Tongue (tissue), 2 donors: ENCODE data around the gene MDK. TPM values are rescaled to one million over a fixed set of nuclear protein-coding genes. Genes with fewer than 3 reads are reported as not detected.

ENCODE experiments used
- DNase-seq: peaks from one replicate; pipeline ENCODE4 v3.0.0-alpha.2; 2015
- total RNA-seq: library from RNA; depleted of rRNA; stranded (reverse); fragments of >200 nt; gene quantifications from one replicate; pipeline ENCODE4 v1.2.3, GENCODE V29; 2014

MDK gene
- total RNA-seq, 1 donor from 2014 or later = 81.8 TPM

DNA sequence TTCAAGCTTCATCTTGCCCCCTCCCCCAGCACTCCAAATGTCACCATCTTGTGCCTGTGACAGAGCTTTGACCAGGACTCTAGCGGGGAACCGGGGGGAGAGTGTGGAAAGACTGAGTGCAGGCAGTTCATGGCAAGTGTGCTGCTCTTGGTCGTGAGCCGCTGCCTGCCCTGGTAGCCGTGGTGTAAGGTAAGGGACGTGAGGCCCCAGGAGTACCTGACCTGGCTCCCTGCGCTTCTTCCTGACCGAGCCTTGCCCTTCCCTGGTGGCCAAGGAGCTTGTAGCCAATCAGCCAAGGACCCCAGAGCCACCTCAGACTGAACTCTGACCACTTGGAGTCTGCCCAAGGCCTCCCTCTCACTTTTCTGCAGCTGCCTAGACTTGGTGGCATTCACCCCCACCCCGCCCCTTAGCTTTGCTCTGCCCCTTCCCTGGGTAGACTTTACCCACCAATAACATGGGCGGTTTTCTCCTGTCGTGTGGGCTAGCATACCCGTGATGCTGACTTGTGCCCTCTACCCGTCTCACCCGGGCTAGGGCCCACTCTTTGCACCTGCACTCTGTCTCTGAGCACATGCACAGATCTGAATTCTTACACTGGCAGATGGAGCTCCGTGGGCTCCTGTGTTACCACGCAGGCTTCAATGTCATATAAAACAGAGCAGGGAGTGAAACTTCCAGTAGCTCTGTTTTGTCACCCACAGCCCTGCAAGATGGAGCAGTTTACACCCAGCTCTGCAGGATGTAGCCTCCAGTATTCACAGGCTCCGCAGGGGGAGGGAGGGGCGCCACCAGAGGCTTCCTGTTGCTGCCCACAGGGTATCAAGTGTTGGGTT, 32.7 kb upstream of the MDK start:
- DNase-seq = no peak

DNA sequence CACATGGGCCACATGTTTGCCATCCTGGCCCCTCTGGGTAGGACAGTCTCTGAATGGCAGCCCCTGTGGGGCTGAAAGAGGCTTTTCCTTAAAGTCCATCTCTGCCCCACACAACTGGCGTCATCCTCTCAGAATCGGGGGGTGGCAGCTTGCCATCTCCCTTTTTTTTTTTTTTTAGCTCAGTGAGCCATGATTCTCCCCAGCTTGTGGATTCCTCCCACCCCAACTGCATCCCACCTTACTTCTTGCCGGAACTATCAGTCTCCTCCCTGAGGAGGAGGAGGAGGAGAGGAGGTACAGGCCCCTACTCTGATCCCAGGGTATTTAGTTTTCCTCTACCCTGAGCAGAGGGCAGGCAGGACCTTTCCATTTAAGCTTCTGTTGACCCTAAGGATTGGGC, 30.8 kb upstream of the MDK start:
- DNase-seq = no peak

DNA sequence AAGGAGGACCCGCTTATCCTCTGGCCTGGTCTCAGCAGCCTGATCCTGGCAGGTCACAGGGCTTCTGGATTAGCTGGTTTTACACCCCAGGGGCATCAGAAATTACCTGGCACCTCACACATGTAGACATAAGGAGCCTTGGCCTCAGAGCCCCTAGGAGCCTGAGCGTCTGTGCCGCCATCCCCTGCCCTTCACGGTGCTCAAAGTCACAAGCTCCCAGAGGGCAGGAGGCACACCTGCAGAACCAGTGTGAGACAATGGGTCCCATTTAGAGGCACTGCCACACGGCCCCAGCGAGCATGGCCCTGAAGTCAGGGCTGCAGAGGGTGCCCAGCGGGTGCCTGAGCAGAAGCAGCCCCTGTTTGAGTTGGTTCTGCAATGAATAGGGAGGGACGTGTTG, 30.3 kb upstream of the MDK start:
- DNase-seq = no peak

DNA sequence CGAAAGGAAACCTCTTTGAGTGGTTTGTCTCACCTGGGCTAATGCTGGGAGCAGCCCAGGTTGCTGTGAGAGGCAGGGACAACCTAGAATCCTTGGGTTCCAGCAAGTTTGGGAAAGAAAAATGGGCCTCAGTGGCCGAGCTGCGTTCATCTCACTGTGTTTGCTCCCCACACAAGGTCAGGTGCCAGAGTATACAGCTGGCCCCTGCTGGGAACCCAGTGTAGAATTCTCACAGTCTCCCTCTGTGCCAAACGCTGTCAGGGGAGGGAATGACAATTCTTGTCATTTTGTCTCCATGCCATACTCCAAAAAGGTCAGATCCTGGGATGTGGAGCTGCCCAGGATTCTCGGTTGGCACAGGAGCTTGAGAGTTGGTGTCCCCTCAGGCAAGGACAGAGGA, 29.9 kb upstream of the MDK start:
- DNase-seq = no peak

DNA sequence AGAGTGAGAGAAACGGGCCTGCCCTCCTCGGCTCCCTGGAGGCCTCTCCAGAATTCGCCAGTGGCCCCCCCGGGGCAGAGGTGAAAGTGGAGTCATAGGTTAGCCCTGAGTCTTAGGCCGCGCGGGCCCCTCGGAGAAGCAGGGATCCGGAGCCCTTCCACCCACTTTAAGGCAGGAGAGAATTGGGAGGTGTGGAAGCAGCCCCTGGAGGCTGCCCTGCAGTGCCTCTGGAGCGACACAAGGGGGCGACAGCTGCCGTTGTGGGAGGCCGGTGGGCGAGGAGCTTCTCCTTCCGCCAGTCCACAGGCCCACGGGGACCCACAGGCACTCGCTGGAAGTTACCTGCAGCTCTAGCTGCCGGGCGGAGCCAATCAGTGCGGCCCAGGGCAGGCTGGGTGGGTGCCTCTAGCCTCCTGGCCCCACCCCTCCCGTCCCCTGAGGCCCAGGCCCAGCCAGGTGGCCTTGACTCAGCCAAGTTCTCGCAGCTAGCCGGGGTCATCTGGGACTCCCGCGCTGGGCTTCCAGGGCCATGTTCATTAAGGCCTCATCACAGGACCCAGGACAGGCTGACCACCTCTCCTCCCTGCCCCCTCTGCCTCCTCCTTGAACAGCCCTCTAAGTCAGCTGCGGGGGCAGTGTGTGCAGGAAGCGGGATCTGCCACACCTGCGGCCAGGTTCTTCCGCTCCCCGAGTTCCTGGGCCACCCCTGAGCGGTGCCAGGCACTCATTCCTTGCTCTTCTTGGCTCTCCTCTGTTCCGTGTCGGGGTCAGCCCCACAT, 29.2 kb upstream of the MDK start:
- DNase-seq = no peak

DNA sequence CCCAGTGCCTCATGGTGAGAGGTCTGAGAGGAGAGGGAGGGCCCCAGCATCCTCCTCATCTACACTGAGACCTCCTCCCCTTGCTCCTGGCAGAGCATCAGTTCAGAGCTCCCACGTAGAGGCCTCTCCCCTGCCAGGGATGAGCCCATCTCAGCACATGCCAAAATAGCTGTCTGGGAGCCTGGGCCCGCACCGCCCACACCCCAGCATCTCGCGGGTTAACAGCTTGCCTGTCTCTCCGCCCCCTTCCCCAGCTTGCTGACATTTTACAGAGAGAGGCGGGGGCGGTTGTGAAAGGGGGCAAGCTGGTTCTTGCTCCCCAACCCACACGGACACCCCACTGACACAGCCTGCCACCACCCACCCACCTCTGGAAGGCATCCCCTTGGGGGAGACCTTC, 27.8 kb upstream of the MDK start:
- DNase-seq = no peak

DNA sequence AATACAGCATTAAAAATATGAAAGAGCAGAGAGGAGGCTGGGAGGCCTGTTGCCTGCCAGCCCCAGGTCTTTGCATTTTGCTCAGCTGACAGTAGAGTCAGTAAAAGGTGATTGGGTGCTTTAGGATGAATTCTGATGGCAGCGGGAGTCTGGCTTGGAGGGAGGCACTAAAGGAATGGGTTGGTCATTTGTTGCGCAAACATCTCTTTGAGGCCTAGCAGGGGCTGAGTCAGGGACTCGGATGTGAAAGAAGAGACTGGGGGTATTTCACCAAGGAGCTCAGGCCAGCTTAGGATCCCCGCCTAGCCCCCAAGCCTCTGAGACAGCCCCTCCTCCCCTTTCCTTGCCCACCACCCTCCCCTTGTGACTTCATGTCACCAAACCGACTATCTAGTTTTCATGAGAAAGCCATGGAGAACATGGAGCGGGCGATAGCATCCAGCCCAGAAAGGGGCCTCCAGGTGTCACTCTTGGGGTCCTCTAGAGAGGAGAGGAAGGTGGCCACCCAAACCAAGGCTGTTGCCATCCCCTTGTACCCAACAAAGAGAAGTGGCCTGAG, 24.5 kb upstream of the MDK start:
- no peak for DNase-seq

DNA sequence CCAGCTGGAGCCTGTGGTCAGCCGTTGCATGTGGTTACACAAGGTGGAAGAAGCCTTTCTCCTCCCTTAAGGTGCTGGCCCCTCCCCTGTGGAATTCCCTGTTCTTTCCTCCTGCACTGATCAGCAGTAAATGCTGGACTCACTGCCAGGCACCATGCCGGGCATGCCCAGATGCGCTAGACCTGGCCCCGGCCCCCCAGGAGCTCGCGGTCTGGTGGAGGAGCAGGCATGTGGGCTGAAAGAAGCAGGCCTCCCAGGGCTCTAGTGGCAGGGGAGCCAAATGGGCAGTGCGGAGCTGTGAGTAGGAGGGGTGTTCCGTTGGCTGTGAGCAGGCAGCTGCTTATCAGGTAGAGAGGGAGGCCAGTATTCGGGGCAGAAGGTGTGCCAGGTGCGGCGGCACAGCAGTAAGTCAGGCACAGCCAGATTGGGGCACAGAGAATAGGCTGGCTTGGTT, 24.0 kb upstream of the MDK start:
- DNase-seq = no peak

DNA sequence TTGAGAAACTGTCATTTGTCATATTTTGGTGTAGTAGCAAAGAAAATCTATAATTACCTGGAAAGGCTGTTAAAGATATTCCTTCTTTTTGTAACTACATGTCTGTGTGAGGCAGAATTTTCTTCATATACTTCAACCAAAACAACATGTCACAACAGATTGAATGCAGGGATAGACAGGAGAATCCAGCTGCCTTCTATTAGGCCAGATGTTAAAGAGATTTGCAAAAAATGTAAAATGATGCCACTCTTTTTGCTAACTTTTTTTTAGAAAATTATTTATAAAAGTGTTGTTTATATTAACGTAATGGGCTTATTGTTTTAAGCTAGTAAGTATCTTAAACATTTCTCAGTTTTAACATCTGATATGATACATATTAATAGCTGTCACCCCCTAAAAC, 21.5 kb upstream of the MDK start:
- peak; percentile 59 for DNase-seq

DNA sequence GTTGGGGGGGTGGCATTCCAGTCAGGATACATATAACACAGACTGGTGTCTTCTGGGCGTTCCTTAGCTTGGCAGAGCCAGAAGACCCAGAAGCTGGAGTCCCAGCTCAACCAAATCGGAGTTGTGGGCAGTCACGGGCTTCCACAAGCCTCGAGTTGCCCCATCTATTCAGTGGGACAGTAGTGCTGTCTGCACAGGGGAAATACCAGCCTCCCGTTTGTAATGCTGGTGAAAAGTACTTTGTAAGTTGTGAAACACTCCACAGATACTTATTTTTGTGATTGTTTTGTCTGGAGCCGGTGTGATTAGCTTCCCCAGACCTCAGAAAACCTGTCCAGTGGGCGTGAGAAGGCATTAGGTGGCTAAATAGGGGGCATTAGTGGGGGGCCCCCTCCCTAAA, 20.6 kb upstream of the MDK start:
- no peak for DNase-seq

DNA sequence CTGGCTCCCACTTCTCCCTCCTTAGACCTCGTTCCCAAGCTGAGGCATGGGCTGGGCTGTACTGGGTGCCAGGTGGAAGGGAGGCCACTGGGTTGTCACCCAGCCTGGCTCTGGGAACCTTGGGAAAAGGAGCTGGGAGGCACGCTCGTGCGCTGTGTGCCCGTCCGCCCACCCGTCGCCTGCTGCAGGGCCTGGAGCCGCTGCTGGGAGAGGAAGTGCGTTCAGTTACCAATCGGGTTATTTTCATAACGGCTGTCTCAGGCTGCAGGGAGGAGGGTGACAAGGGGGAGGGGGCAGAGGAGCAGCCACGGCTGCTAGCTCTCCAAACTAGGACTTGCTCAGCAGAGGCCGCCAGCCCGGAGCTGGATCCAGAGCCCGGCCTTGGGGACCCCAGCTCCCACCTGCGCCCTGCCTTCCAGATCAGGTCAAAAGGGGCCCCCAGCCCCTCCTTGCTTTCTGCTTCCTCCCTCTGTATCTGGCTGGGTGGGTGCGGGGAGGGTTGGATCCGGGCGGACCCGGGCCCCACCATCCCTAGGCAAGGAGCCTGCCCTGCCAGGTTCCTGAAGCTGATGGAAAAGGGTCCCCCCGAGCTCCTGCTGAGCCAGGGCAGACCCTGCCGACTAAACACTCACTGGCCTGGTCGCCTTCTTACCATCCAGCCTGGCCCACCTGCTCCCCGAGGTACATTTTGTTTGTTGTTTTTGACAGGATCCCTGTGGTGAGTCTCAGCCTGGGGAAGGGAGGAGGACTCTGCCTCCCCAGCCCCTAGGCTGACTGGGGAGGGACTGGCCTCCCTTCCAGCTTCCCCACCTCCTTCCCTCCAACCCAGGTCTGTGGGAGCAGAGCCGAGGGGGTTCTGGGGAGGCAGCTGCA, 19.9 kb upstream of the MDK start:
- peak; percentile 91 for DNase-seq

DNA sequence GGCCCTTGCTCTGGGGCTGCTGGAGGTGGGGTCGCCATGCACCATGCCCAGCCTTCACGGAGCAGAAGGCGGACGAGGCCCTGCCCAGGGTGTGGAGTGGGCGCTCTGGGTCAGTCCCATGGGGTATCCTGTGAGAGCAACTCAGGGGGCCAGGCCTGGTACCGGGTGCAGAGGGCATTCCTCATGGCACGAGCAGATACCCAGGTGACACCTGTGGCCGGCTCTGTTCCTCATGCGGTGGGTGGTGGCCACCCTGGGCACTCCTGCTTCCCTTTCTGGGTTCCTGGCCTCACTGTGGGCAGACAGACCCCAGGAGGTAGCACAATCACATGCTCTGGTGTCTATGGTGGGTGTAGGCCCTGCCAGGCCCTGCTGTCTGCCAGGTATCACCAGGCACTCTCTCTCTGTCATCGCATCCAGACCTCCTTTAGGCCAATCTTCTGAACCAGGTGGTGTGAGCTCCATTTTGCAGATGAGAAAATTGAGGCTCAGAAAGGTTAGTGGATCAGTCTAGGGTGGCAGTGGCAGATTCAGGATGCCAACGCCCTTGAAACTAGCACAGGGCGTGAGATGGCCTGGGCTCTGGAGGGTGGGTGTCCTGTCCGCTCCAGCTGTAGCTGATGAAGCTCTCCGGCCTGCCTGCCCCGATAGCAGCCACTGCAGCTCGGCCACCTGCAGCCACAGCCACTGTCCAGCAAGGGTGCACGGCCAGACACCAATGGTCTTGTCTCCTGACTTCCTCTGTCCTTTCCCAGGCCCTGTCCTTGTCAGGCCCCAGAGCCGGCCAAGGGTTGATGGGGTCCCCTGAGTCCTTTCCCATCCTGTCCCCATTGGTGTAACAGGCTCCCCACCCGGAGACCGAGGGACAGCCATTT, 19.1 kb upstream of the MDK start:
- DNase-seq = no peak

DNA sequence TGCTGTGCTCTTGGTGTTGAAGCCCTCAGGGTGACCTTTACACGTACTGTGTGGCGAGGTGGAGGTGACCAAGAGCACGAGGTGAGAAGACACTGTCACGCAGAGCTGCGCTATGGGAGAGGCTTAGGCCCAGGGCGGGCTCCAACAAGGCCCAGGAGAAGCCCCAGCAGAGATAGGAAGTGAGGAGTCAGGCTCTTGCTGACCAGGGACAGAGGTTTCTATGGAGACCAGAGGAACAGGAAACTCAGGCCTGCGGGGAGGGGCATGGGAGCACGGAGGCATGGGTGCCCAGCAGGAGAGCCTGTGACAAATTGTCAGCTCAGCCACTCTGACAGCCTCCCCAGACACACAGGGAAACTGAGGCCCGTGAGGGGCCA, 18.4 kb upstream of the MDK start:
- DNase-seq = no peak

DNA sequence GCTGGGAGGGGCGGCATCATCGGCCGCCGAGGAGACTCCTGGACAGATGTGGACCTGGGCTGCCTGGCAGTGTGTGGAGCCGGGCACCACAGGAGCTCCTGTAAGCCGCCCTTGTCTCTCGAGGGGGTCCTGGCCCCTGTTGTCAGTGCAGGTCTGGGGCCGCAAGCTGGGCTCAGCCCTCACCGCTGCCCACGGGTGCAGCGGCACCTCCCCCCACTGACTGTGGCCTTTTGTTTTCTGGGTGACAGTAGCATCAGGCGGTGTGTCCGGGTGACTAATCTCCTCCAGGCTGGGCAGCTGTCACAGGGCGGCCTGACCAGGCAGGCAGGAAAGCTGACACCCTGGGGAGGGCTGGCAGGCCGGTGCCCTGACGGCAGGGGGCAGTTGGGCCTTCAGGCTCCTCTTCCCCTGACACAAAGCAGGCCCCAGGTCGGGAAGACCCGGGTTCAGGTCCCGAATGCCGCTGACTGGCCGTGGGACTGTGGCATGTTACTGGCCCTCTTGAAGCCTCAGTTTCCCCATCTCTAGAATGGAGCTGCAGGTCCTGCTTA, 17.9 kb upstream of the MDK start:
- DNase-seq = peak; percentile 82

DNA sequence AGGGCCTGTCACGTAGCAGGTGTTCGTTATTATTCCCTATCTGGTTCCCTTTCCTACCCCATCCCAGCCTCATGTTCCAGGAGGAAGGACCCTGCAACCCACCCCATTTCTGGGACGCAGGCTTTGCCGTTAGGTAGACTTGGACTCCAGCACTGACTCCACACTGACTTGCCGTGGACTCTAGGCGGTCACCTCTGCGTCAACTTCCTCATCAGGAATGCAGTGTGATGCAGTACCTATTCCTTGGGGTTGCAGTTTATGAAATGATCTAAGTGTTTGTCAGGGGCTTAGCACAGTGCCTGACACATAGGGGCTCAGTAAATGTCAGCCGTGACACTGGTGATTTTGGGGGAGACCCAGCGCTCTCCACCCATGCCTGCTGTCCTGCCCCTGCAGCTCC, 17.4 kb upstream of the MDK start:
- no peak for DNase-seq

DNA sequence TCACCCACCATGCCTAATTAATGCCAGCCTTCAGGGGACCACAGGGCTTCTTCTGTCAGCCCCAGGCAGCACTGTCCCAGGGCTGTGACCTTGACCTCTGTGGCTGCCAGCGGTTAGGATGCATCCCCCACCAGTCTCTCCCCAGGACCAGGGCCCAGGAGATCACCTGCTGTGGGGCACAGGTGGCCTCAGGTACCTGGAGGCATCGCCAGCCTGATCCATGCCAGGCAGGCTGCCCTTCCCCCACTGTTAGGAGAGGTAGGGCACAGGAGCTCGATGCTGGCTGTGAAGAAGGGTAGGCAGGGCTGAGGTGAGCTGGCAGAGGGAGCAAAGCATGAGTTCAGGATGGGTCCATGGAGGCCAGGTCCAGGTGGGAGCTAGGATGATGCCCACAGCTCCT, 16.7 kb upstream of the MDK start:
- DNase-seq = no peak

DNA sequence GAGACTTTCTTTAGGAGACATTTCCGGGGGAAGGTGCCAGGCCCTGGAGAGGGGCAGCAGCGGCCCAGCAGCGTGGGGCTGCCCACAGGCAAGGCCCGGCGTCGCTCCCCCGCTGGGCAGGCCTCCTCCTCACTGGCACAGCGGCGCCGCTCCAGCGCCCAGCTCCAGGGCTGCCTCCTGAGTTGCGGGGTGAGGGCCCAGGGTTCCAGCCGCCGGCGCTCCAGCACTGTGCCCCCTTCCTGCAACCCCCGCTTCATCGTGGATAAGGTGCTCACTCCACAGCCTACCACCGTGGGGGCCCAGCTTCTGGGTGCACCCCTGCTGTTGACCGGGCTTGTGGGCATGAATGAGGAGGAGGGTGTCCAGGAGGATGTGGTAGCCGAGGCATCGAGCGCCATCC, 15.2 kb upstream of the MDK start:
- DNase-seq = no peak

DNA sequence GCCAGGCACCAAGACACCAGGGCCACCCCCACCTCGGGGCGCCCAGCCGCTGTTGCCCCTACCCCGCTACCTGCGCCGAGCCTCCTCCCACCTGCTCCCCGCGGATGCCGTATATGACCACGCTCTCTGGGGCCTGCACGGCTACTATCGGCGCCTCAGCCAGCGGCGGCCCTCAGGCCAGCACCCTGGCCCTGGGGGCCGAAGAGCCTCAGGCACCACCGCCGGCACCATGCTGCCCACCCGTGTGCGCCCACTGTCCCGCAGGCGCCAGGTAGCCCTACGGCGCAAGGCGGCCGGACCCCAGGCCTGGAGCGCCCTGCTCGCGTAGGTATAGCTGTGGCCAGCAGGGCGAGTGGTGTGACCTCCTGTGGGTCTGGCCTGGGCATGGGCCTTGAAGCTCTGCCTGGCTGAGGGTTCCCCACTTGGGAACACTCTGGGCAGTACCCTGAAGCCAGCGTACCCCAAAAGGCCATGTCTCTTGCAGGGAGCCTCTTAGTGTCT, 14.8 kb upstream of the MDK start:
- no peak for DNase-seq

DNA sequence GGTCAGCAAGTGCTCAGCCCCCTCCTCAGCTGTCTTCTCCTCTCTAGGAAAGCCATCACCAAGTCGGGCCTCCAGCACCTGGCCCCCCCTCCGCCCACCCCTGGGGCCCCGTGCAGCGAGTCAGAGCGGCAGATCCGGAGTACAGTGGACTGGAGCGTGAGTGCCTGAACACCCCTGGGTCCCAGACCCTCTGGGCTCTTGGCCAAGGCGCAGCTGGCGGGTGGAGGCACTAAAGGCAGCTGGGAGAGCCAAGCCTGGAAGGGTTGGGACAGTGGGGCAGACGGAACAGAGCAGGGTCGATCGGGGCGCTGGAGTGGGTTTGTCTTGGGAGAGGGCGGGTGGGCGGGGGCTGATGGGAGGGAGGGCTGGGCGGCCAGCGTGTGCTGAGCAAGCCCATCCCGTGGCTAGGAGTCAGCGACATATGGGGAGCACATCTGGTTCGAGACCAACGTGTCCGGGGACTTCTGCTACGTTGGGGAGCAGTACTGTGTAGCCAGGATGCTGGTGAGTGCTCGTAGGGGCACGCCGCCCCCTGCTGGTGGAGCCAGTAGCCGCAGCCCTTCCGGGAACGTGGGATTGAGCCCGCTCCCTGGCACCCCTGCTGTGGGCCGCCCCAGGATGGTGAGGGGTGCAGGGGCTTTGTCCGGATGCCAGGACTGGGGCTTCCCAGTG, 14.1 kb upstream of the MDK start:
- DNase-seq = peak; percentile 85

DNA sequence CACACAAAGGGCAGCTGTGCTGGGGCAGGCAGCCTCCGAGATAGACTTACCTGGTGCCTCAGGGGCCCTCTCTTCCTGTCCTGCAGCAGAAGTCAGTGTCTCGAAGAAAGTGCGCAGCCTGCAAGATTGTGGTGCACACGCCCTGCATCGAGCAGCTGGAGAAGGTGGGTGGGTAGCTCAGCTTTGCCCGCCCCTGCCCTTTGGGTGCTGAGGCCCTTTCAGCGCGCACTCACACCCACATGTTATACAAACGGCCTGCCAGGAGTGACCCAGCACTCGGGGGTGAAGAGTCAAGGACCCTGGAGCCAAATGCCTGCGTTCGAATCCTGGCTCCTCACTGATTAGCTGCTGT, 13.6 kb upstream of the MDK start:
- no peak for DNase-seq
